Activated T-cell treated with anti-CD3 and anti-CD28 coated beads for 4 hours (primary cell): ENCODE data around the gene STUM.

Experiments
- DNase-seq: peaks from one replicate; pipeline ENCODE4 v3.0.0-alpha.2; 2020

Gene STUM

GRCh38 chr1:226534098-226534497 lies 14.5 kb upstream of the STUM start:
- DNase-seq = no peak

GRCh38 chr1:226534645-226535044 lies 13.9 kb upstream of the STUM start:
- DNase-seq = no peak

GRCh38 chr1:226535666-226536065 lies 12.9 kb upstream of the STUM start:
- no peak for DNase-seq

GRCh38 chr1:226541231-226541630 lies 7.3 kb upstream of the STUM start:
- no peak for DNase-seq

GRCh38 chr1:226541631-226542622 lies 6.6 kb upstream of the STUM start:
- no peak for DNase-seq

- DNase-seq = no peak
These were observed 5.9 kb upstream of the STUM start for GRCh38 chr1:226542623-226543103.

- DNase-seq = no peak
These were observed 2.5 kb upstream of the STUM start for GRCh38 chr1:226545836-226546596.

GRCh38 chr1:226546926-226547325 lies 1.6 kb upstream of the STUM start:
- no peak for DNase-seq

GRCh38 chr1:226547754-226548191 lies 791 bp upstream of the STUM start:
- peak; percentile 49 for DNase-seq

GRCh38 chr1:226549094-226549936 lies 751 bp downstream of the STUM start:
- DNase-seq = no peak

GRCh38 chr1:226549937-226550671 lies 1.5 kb downstream of the STUM start:
- DNase-seq = no peak

- DNase-seq = no peak
These were observed 2.1 kb downstream of the STUM start for GRCh38 chr1:226550672-226551041.

- no peak for DNase-seq
These were observed 2.7 kb downstream of the STUM start for GRCh38 chr1:226551299-226551698.

GRCh38 chr1:226552061-226552460 lies 3.5 kb downstream of the STUM start:
- no peak for DNase-seq

- no peak for DNase-seq
These were observed 4.8 kb downstream of the STUM start for GRCh38 chr1:226553266-226553923.

- DNase-seq = no peak
These were observed 5.3 kb downstream of the STUM start for GRCh38 chr1:226553924-226554282.

GRCh38 chr1:226555092-226555491 lies 6.5 kb downstream of the STUM start:
- no peak for DNase-seq

GRCh38 chr1:226557424-226557823 lies 8.9 kb downstream of the STUM start:
- no peak for DNase-seq

- no peak for DNase-seq
These were observed 9.6 kb downstream of the STUM start for GRCh38 chr1:226558036-226558650.

GRCh38 chr1:226560243-226560642 lies 11.7 kb downstream of the STUM start:
- no peak for DNase-seq

GRCh38 chr1:226562989-226563388 lies 14.4 kb downstream of the STUM start:
- no peak for DNase-seq
